ENCODE measurements around the gene TNIP3. TPM values are rescaled to one million over a fixed set of nuclear protein-coding genes. Genes with fewer than 3 reads are reported as not detected.

Gene TNIP3
- total RNA-seq, 1 donor from 2014 or later: not detected

DNA sequence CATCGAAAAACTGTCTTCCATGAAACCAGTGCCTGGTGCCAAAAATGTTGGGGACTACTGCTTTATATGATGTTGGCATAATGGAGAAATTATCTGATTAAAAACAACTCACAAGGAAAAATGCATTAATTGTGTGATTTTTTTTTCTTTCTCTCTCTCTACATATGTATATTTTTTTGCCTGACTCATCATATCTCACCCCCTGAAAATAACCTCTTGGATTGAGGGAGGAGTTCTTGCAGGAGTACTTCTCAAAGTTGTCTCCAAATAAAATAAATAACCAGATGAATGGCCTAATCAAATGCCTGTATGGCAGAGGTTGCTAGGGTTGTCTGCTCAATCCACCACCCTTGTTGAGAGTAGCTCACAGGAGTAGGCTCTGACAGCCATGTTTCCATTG, 19.9 kb upstream of the TNIP3 start:
- Mint-ChIP-seq H3K9me3 (peaks cover 4% of the 10 kb centered on the region), H3K4me1 (no peaks in the 10 kb centered on the region), H3K4me3 (no peak overlapping the region), H3K27ac (no peak overlapping the region), H3K27me3 (ENCODE audit: insufficient read depth, low read depth) (peaks cover 7% of the 10 kb centered on the region), H3K36me3 (no peaks in the 10 kb centered on the region)
- Histone ChIP-seq H3K79me2 (ENCODE audit: low read depth) (no peaks in the 10 kb centered on the region), H2AFZ (replicated peaks) (no peak overlapping the region), H3K4me3 (no peak overlapping the region), H4K20me1 (ENCODE audit: low read depth) (no peaks in the 10 kb centered on the region), H3K4me2 (no peak overlapping the region), H3K9me3 (ENCODE audit: low read depth) (no peaks in the 10 kb centered on the region), H3K4me1 (no peaks in the 10 kb centered on the region), H3F3A (ENCODE audit: low read depth) (no peaks in the 10 kb centered on the region), H3K36me3 (no peaks in the 10 kb centered on the region), H3K9ac (no peak overlapping the region), H3K27me3 (no peaks in the 10 kb centered on the region), H3K27ac (no peak overlapping the region)
- DNase-seq (ENCODE audit: low spot score): no peak
- TF ChIP-seq, protein P1, sequence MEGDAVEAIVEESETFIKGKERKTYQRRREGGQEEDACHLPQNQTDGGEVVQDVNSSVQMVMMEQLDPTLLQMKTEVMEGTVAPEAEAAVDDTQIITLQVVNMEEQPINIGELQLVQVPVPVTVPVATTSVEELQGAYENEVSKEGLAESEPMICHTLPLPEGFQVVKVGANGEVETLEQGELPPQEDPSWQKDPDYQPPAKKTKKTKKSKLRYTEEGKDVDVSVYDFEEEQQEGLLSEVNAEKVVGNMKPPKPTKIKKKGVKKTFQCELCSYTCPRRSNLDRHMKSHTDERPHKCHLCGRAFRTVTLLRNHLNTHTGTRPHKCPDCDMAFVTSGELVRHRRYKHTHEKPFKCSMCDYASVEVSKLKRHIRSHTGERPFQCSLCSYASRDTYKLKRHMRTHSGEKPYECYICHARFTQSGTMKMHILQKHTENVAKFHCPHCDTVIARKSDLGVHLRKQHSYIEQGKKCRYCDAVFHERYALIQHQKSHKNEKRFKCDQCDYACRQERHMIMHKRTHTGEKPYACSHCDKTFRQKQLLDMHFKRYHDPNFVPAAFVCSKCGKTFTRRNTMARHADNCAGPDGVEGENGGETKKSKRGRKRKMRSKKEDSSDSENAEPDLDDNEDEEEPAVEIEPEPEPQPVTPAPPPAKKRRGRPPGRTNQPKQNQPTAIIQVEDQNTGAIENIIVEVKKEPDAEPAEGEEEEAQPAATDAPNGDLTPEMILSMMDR (IDR thresholded peaks at IDR 0.05): no peak
- TF ChIP-seq EZH2 (IDR thresholded peaks at IDR 0.05) (no peak), EZH2phosphoT487 (IDR thresholded peaks at IDR 0.05) (no peak)

DNA sequence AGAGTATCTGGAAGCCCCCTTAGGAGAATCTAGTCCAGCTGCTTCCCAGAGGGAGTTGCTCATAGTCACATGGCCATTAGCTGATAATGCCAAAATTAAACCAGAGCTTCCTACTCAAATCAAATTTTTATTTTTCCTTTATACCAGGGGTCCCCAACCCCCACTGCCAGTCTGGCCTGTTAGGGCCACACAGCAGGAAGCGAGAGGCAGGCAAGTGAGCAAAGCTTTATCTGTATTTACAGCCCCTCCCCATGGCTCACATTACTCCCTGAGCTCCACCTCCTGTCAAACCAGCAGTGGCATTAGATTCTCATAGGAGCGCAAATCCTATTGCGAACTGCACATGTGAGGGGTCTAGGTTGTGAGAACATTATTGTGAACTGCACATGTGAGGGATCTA, 19.2 kb upstream of the TNIP3 start:
- TF ChIP-seq, protein P1 (IDR thresholded peaks at IDR 0.05): no peak
- no peak for TF ChIP-seq EZH2phosphoT487 (IDR thresholded peaks at IDR 0.05)
- TF ChIP-seq EZH2 (IDR thresholded peaks at IDR 0.05): no peak
- Histone ChIP-seq H2AFZ (replicated peaks) (no peak overlapping the region), H3F3A (ENCODE audit: low read depth) (no peaks in the 10 kb centered on the region), H3K27ac (no peak overlapping the region), H3K4me3 (no peak overlapping the region), H3K9me3 (ENCODE audit: low read depth) (no peaks in the 10 kb centered on the region), H3K4me2 (no peak overlapping the region), H3K79me2 (ENCODE audit: low read depth) (no peaks in the 10 kb centered on the region), H3K9ac (no peak overlapping the region), H3K27me3 (no peaks in the 10 kb centered on the region), H3K4me1 (no peaks in the 10 kb centered on the region), H3K36me3 (no peaks in the 10 kb centered on the region), H4K20me1 (ENCODE audit: low read depth) (no peaks in the 10 kb centered on the region)
- no peaks in the 10 kb centered on the region for H3K4me1 Mint-ChIP-seq
- H3K27ac Mint-ChIP-seq: no peak overlapping the region
- no peak for DNase-seq (ENCODE audit: low spot score)
- H3K27me3 Mint-ChIP-seq (ENCODE audit: insufficient read depth, low read depth): peaks cover 7% of the 10 kb centered on the region
- H3K9me3 Mint-ChIP-seq: peaks cover 4% of the 10 kb centered on the region
- H3K36me3 Mint-ChIP-seq: no peaks in the 10 kb centered on the region
- no peak overlapping the region for H3K4me3 Mint-ChIP-seq

DNA sequence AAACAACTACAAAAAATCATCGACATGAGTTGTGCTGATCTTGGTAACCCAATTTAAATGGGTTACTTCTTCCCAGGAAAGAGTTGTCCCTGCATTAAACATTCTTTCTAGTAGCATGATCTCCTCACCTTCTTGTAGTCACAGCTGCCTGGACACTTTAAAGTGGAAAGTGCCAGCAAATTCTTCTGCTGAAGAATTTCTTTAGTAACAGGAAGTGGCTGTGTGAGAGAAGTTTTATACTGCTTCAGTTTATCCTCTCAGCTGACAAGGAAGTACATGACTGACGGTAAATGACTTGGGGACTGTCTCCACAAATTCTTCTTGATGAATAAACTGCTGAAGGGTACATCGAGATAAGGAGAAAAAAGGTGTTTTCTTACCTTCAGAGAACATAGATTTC, 18.2 kb upstream of the TNIP3 start:
- H2AFZ ChIP-seq (replicated peaks): no peak overlapping the region
- H3K27me3 Mint-ChIP-seq (ENCODE audit: insufficient read depth, low read depth): peaks cover 5% of the 10 kb centered on the region

More for the DNA sequence above, 18.2 kb upstream of the TNIP3 start:
- H3K27ac ChIP-seq: no peak overlapping the region
- H3K4me2 ChIP-seq: no peak overlapping the region
- Mint-ChIP-seq H3K4me1 (no peaks in the 10 kb centered on the region), H3K27ac (no peak overlapping the region), H3K4me3 (no peak overlapping the region), H3K36me3 (no peaks in the 10 kb centered on the region), H3K9me3 (peaks cover 4% of the 10 kb centered on the region)
- no peaks in the 10 kb centered on the region for H3K27me3 ChIP-seq
- no peak overlapping the region for H3K4me3 ChIP-seq
- H3K9ac ChIP-seq: no peak overlapping the region
- DNase-seq (ENCODE audit: low spot score): no peak
- no peaks in the 10 kb centered on the region for H3K36me3 ChIP-seq
- no peaks in the 10 kb centered on the region for H3K9me3 ChIP-seq (ENCODE audit: low read depth)
- H3K79me2 ChIP-seq (ENCODE audit: low read depth): no peaks in the 10 kb centered on the region
- no peaks in the 10 kb centered on the region for H4K20me1 ChIP-seq (ENCODE audit: low read depth)
- H3F3A ChIP-seq (ENCODE audit: low read depth): no peaks in the 10 kb centered on the region
- peaks cover 8% of the 10 kb centered on the region for H3K4me1 ChIP-seq
- TF ChIP-seq EZH2 (IDR thresholded peaks at IDR 0.05): no peak
- no peak for TF ChIP-seq EZH2phosphoT487 (IDR thresholded peaks at IDR 0.05)
- TF ChIP-seq, protein P1 (IDR thresholded peaks at IDR 0.05): no peak
